OCI-LY1 (cell line): ENCODE measurements around the gene PCSK6.

Experiments
- CTCF ChIP-seq: fragments of 200-600 bp; sonication (generic), shearing (Covaris generic); IDR thresholded peaks from 2 replicates; pipeline ENCODE4 v1.5.1; 2017; ENCODE audit warnings: mild to moderate bottlenecking, antibody characterized with exemption, low read length, moderate library complexity, mixed read lengths
- EZH2 ChIP-seq: fragments of 200-600 bp; sonication (generic), shearing (Covaris generic); IDR thresholded peaks from 2 replicates; pipeline ENCODE4 v1.8.0; 2017; ENCODE audit warnings: borderline replicate concordance, mixed run types, mild to moderate bottlenecking, antibody characterized with exemption, low read length, moderate library complexity, mixed read lengths

GRCh38 chr15:101351736-101352135, 137.8 kb downstream of the PCSK6 start:
- TF ChIP-seq CTCF (no peak), EZH2 (no peak)
